HFF-Myc (cell line): ENCODE measurements around the gene TSNAXIP1.

Source experiments
- DNase-seq: peaks from one replicate; pipeline ENCODE4 v3.0.0-alpha.2; 2011; ENCODE audit warnings: low read depth; ENCODE audit errors: extremely low read depth
- H3K4me3 ChIP-seq: replicated peaks from 2 replicates; pipeline ENCODE4 v1.5.1; 2011; ENCODE audit warnings: low read depth, mild to moderate bottlenecking, control low read depth, low read length
- TF ChIP-seq, protein P1 (sequence below): IDR thresholded peaks from 2 replicates; pipeline ENCODE4 v1.5.1; 2012; ENCODE audit warnings: mild to moderate bottlenecking, low read depth, low read length, control low read depth; ENCODE audit errors: missing control alignments

Gene TSNAXIP1

DNA sequence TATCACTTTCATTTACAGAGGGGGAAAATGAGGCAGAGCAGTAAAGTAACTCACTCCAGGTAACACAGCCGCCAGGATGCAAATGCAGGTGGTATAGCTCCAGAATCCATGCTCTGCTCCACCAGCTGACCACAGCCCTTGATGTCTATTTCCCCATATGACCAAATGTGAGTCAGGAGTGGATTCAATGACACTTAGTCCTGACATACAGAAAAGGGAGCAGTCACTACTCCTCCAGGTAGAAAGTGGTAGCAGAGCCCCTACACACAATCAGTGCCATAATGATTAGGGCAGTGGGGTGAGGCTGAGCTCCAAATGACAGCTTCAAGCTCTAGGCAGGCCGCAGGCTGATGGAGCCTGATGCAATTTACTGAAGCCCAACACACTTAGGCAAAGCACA, 44.3 kb upstream of the TSNAXIP1 start:
- TF ChIP-seq, protein P1, sequence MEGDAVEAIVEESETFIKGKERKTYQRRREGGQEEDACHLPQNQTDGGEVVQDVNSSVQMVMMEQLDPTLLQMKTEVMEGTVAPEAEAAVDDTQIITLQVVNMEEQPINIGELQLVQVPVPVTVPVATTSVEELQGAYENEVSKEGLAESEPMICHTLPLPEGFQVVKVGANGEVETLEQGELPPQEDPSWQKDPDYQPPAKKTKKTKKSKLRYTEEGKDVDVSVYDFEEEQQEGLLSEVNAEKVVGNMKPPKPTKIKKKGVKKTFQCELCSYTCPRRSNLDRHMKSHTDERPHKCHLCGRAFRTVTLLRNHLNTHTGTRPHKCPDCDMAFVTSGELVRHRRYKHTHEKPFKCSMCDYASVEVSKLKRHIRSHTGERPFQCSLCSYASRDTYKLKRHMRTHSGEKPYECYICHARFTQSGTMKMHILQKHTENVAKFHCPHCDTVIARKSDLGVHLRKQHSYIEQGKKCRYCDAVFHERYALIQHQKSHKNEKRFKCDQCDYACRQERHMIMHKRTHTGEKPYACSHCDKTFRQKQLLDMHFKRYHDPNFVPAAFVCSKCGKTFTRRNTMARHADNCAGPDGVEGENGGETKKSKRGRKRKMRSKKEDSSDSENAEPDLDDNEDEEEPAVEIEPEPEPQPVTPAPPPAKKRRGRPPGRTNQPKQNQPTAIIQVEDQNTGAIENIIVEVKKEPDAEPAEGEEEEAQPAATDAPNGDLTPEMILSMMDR: no peak
- no peak for DNase-seq
- H3K4me3 ChIP-seq: no peak overlapping the region

DNA sequence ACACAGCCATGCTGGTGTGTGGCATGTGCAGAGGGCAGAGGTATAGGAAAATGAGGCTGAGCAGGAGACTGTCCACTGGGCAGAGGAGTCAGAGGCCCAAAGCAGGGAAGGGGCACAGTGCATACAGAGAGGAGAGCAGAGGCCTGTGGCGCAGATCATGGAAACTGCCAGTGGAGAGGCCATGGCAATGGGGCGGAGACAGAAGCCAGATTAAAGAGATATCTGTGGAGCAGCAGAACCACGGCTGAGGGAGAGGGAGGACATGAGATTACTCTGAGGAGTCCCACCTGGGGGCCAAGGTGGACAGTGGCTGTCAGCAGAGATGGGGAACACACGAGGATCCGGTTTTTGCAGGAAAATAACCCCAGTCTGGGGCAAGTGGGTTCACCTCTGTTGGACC, 43.6 kb upstream of the TSNAXIP1 start:
- no peak overlapping the region for H3K4me3 ChIP-seq
- no peak for DNase-seq
- TF ChIP-seq, protein P1: no peak

DNA sequence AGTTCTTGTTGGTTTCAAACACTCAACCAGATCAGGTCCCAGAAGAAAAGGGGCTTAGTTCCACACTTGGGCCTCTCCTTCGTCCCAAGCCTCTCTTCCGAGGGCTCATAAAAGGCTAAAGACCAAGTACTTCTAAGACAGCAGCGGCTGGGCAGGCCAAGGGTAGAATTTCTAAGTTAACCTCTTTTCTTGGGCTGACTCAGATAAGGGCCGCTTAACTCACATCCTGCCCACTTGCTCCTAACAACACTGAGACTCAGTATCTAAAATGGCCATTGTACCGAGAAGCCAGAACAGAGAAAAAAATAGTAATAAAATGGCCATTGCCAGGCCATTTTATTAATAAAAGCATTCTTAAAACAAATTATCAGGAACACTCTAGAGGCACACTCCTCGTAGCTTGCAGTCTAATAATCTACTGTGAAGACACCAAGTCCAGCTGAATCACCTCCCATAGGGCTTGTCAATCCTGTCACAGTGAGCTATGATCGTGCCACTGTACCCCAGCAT, 42.5 kb upstream of the TSNAXIP1 start:
- no peak overlapping the region for H3K4me3 ChIP-seq
- TF ChIP-seq, protein P1: no peak
- DNase-seq: no peak

DNA sequence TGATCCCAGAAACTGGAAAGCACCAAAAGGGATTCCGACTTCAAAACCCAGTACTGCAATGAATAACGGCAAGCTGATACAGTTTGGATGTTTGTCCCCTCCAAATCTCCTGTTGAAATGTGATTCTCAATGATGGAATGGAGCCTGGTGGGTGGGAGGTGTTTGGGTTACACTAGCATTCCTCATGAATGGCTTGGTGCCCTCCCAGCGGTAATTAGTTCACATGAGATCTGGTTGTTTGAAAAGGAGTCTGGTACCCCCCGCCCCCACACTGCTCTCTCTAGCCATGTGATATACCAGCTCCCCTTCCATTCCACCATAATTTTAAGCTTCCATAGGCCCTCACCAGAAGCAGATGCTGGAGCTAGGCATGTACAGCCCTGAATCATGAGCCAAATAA, 40.4 kb upstream of the TSNAXIP1 start:
- H3K4me3 ChIP-seq: no peak overlapping the region
- TF ChIP-seq, protein P1: no peak
- DNase-seq: no peak

DNA sequence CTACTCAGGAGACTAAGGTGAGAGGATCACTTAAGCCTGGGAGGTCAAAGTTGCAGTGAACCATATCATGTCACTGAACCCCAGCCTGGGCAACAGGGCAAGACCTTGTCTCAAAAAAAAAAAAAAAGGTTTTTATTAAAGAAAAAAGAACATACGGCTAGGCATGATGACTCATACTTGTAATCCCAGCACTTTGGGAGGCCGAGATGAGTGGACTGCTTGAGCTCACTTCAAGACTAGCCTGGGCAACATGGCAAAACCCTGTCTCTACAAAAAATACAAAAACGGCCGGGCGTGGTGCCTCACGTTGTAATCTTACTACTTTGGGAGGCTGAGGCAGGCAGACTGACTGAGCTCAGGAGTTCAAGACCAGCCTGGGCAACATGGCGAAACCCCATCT, 38.7 kb upstream of the TSNAXIP1 start:
- DNase-seq: peak; percentile 50
- TF ChIP-seq, protein P1: no peak
- no peak overlapping the region for H3K4me3 ChIP-seq

DNA sequence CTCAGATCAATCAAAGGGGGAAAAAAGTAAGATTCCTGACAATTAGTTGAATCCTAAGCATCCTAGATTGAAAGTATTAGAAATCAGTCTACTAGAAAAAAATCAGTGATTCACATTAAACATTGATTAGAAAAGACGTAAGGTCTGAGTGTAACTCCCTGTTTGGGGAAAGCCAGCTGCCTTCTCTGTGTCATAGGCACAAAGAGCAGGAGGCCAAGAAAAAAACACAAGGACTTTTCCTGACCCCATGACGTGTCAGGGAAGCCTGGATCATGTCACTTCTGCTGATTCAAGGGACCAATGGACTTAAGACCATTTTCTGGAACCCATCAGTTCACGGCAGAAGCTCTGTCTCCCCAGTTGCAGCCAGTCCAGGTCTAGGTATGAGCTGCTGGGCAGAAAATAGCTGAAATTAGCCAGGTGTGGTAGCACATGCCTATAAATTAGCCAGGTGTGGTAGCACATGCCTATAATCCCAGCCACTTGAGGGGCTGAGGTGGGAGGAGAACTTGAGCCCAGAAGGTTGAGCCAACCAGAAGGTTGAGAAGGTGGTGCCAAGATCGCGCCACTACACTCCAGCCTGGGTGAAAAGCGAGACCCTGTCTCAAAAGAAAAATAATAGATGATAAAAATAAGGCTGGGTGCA, 36.2 kb upstream of the TSNAXIP1 start:
- H3K4me3 ChIP-seq: no peak overlapping the region
- TF ChIP-seq, protein P1: no peak
- no peak for DNase-seq

DNA sequence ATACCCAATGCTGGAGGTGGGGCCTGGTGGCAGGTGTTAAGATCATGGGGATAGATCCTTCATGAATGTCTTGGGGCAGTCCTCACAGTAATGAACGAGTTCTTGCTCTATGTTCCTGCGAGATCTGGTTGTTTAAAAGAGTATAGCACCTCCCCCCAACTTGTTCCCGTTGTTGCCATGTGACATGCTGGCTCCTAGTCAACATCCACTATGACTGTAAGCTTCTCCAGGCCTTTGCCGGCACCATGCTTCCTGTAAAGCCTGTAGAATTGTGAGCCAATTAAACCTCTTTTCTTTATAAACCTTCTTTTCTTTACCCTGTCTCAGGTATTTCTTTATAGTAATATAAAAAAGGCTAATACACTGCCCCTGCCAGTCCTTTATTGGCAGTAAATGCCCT, 33.6 kb upstream of the TSNAXIP1 start:
- TF ChIP-seq, protein P1: no peak
- DNase-seq: peak; percentile 11
- no peak overlapping the region for H3K4me3 ChIP-seq
